ENCODE data around the gene MPL. TPM values are rescaled to one million over a fixed set of nuclear protein-coding genes. Genes with fewer than 3 reads are reported as not detected.

MPL gene
- total and polyA plus RNA-seq, 2 of the 13 experiments (the other 11 are each of a cell fraction or from before 2014, with no cell fraction given), result not detected

GRCh38 chr1:43314233-43314632, 23.4 kb upstream of the MPL start:
- ATAC-seq (no peak), FAIRE-seq (no peak), DNase-seq (ENCODE audit: low spot score) (no peak)
- Histone ChIP-seq H3K79me2 (ENCODE audit: insufficient read depth, low read length) (no peaks in the 10 kb centered on the region), H3K4me3 (replicated peaks in 1 of 3; ENCODE audit: insufficient read depth in 1 of 3, low read depth in 2 of 3, low read length in 3 of 3) (no peak overlapping the region), H3K9ac (ENCODE audit: insufficient read depth, low read depth, low read length) (no peak overlapping the region), H2AFZ (ENCODE audit: low read length) (no peak overlapping the region), H3K36me3 (replicated peaks in 1 of 2; ENCODE audit: control insufficient read depth in 1 of 2, insufficient read depth in 2 of 2, low read length in 2 of 2) (no peaks in the 10 kb centered on the region), H3K9me3 (ENCODE audit: low read length) (no peaks in the 10 kb centered on the region), H3K27me3 (ENCODE audit: control insufficient read depth in 1 of 2, insufficient read depth in 2 of 2, low read length in 2 of 2) (peaks cover 7 to 43% of the 10 kb centered on the region in 2 experiments), H3K27ac (ENCODE audit: extremely low read length, insufficient read depth, low read length) (no peak overlapping the region), H4K20me1 (ENCODE audit: insufficient read depth, low read length) (no peaks in the 10 kb centered on the region), H3K4me2 (ENCODE audit: low read depth, low read length) (no peak overlapping the region), H3K4me1 (ENCODE audit: insufficient read depth, low read length) (peaks cover 31% of the 10 kb centered on the region)
- POLR2A ChIA-PET, result no interaction called here
- in situ Hi-C loops (cut with HindIII; ENCODE audit: extremely low pct_ligation_motif_present, low pct_unique_long_range_greater_than_20kb), result no loop called here
- CTCF ChIA-PET (ENCODE audit: low intra/inter-chr PET ratio, low total read pairs), result no interaction called here
- TF ChIP-seq HMGXB3 (CRISPR knock-in tag; IDR thresholded peaks at IDR 0.05; ENCODE audit: borderline replicate concordance) (no peak), ZNF7 (CRISPR knock-in tag; IDR thresholded peaks at IDR 0.05) (peak; percentile 93), E2F5 (CRISPR knock-in tag; conservative IDR thresholded peaks at IDR 0.05) (no peak), ZFYVE20 (CRISPR knock-in tag; IDR thresholded peaks at IDR 0.05; ENCODE audit: borderline replicate concordance, low read depth) (no peak), AKAP8 (CRISPR knock-in tag; IDR thresholded peaks at IDR 0.05) (no peak)
- no TSS peak for BruUV-seq (replicated peaks)
- 42% methylated on average over 5 of the region's 5 CpGs for WGBS (ENCODE audit: low lambda C conversion rate)
- intact Hi-C loops (cut with micrococcal nuclease; ENCODE audit: unreplicated experiment), result no loop called here

All from HepG2 (cell line).